Karpas-422 (cell line): ENCODE data around the gene RCAN3. TPM values are rescaled to one million over a fixed set of nuclear protein-coding genes. Genes with fewer than 3 reads are reported as not detected.
"Not testable (repeated sequence)": the region's sequence is repeated elsewhere in the genome, so short reads cannot be mapped to it uniquely, and the experiment has no call there.

ENCODE experiments used
- DNase-seq: peaks from one replicate; pipeline ENCODE4 v3.0.0-alpha.2; 2015
- H2AFZ ChIP-seq: fragments of 200-600 bp; sonication (generic); 2 replicates; pipeline ENCODE4 v1.6.1; 2014; ENCODE audit warnings: antibody characterized with exemption, low read length, mixed read lengths
- H3K27ac ChIP-seq: fragments of 200-600 bp; sonication (generic); 2 replicates; pipeline ENCODE4 v1.5.1; 2014; ENCODE audit warnings: mild to moderate bottlenecking, low read length, moderate library complexity
- H3K27me3 ChIP-seq: fragments of 200-600 bp; sonication (generic); 2 replicates; pipeline ENCODE4 v1.6.1; 2014; ENCODE audit warnings: low read length, mixed read lengths
- H3K36me3 ChIP-seq: fragments of 200-600 bp; sonication (generic); 2 replicates; pipeline ENCODE4 v1.6.1; 2014; ENCODE audit warnings: low read length, mixed read lengths; ENCODE audit not compliant: insufficient read depth
- H3K4me1 ChIP-seq: fragments of 200-600 bp; sonication (generic); 2 replicates; pipeline ENCODE4 v1.6.1; 2014; ENCODE audit warnings: mild to moderate bottlenecking, low read length, mixed read lengths
- H3K4me2 ChIP-seq: fragments of 200-600 bp; sonication (generic); 2 replicates; pipeline ENCODE4 v1.6.1; 2014; ENCODE audit warnings: low read length, low read depth, mild to moderate bottlenecking; ENCODE audit not compliant: poor library complexity, severe bottlenecking
- H3K4me3 ChIP-seq: fragments of 200-600 bp; sonication (generic); 2 replicates; pipeline ENCODE4 v1.5.1; 2014; ENCODE audit warnings: mild to moderate bottlenecking, antibody characterized with exemption, low read length, mixed read lengths
- H3K79me2 ChIP-seq: fragments of 200-600 bp; sonication (generic); 2 replicates; pipeline ENCODE4 v1.6.1; 2014; ENCODE audit warnings: mild to moderate bottlenecking, low read length, mixed read lengths
- H3K9ac ChIP-seq: fragments of 200-600 bp; sonication (generic); 2 replicates; pipeline ENCODE4 v1.6.0; 2014; ENCODE audit warnings: low read length
- H3K9me2 ChIP-seq: fragments of 200-600 bp; sonication (generic), shearing (Covaris generic); replicated peaks from 2 replicates; pipeline ENCODE4 v1.6.0; 2014; ENCODE audit warnings: mild to moderate bottlenecking, low read length, moderate library complexity; ENCODE audit not compliant: insufficient read depth
- H3K9me3 ChIP-seq: fragments of 300-700, 200-600 bp; sonication (generic); 2 replicates; pipeline ENCODE4 v1.6.1; 2014; ENCODE audit warnings: low read length, mixed read lengths
- H4K20me1 ChIP-seq: fragments of 200-600 bp; sonication (generic); 2 replicates; pipeline ENCODE4 v1.6.1; 2014; ENCODE audit warnings: mild to moderate bottlenecking, antibody characterized with exemption, low read length, low read depth; ENCODE audit not compliant: insufficient read depth
- total RNA-seq: library from RNA; depleted of rRNA; stranded (reverse); fragments of >200 nt; shearing (Covaris generic); gene quantifications from 2 replicates; pipeline ENCODE4 v1.2.3, GENCODE V29; 2014; ENCODE audit warnings: low replicate concordance; rRNA removed

Gene RCAN3
- total RNA-seq = 4.8 and 6.6 TPM in 2 replicates

- Histone ChIP-seq H3K79me2 (no peaks in the 10 kb centered on the region), H3K9me2 (no peaks in the 10 kb centered on the region), H3K4me3 (peak within 1 kb of the TSS; percentile 93), H3K36me3 (no peaks in the 10 kb centered on the region), H3K4me1 (peaks cover 17% of the 10 kb centered on the region), H3K9ac (peak within 1 kb of the TSS; percentile 87), H3K9me3 (no peaks in the 10 kb centered on the region), H3K4me2 (peak within 1 kb of the TSS; percentile 97), H3K27ac (no peak within 1 kb of the TSS), H4K20me1 (no peaks in the 10 kb centered on the region), H2AFZ (peak within 1 kb of the TSS; percentile 100), H3K27me3 (no peaks in the 10 kb centered on the region)
- DNase-seq = peak; percentile 94
Observed at GRCh38 chr1:24502709-24503058, at the start of gene RCAN3. RCAN3 (plus strand) TSS chr1:24502836; CDS start chr1:24514373, 11,537 bp downstream.

GRCh38 chr1:24452922-24453485 is 49.6 kb upstream of the RCAN3 start:
- H3K4me3 ChIP-seq = no peak overlapping the region
- H3K27ac ChIP-seq = no peak overlapping the region
- no peak for DNase-seq
- H3K9me3 ChIP-seq = no peaks in the 10 kb centered on the region
- no peak overlapping the region for H3K9ac ChIP-seq
- no peaks in the 10 kb centered on the region for H3K9me2 ChIP-seq
- no peaks in the 10 kb centered on the region for H3K4me1 ChIP-seq
- no peaks in the 10 kb centered on the region for H3K79me2 ChIP-seq
- H3K4me2 ChIP-seq = no peak overlapping the region
- no peaks in the 10 kb centered on the region for H3K27me3 ChIP-seq
- H3K36me3 ChIP-seq = peaks cover 9% of the 10 kb centered on the region; the same call in 1 of the 2 replicates
- H4K20me1 ChIP-seq = no peaks in the 10 kb centered on the region
- H2AFZ ChIP-seq = no peak overlapping the region

- H3K4me3 ChIP-seq = no peak overlapping the region
- no peaks in the 10 kb centered on the region for H3K4me1 ChIP-seq
- H3K27me3 ChIP-seq = no peaks in the 10 kb centered on the region
- H3K36me3 ChIP-seq = peaks cover 13% of the 10 kb centered on the region
- H3K27ac ChIP-seq = no peak overlapping the region
- DNase-seq = no peak
- H3K4me2 ChIP-seq = no peak overlapping the region
- no peaks in the 10 kb centered on the region for H3K9me2 ChIP-seq
- no peaks in the 10 kb centered on the region for H4K20me1 ChIP-seq
- H2AFZ ChIP-seq = no peak overlapping the region
- H3K9me3 ChIP-seq = no peaks in the 10 kb centered on the region
- no peaks in the 10 kb centered on the region for H3K79me2 ChIP-seq
- no peak overlapping the region for H3K9ac ChIP-seq
Observed at GRCh38 chr1:24454673-24455072, 48.0 kb upstream of the RCAN3 start.

GRCh38 chr1:24455272-24455671 is 47.4 kb upstream of the RCAN3 start:
- DNase-seq = no peak
- Histone ChIP-seq H3K9ac (no peak overlapping the region), H3K4me2 (no peak overlapping the region), H3K27ac (no peak overlapping the region), H3K4me3 (no peak overlapping the region), H3K9me3 (no peaks in the 10 kb centered on the region), H4K20me1 (no peaks in the 10 kb centered on the region), H3K9me2 (no peaks in the 10 kb centered on the region), H2AFZ (no peak overlapping the region), H3K4me1 (no peaks in the 10 kb centered on the region), H3K27me3 (no peaks in the 10 kb centered on the region), H3K79me2 (no peaks in the 10 kb centered on the region), H3K36me3 (peaks cover 19% of the 10 kb centered on the region)

GRCh38 chr1:24457866-24458265 is 44.8 kb upstream of the RCAN3 start:
- no peak for DNase-seq
- no peaks in the 10 kb centered on the region for H3K27me3 ChIP-seq

GRCh38 chr1:24459551-24460266 is 42.9 kb upstream of the RCAN3 start:
- Histone ChIP-seq H3K4me1 (no peaks in the 10 kb centered on the region), H3K36me3 (peaks cover 26% of the 10 kb centered on the region), H3K9me2 (no peaks in the 10 kb centered on the region), H3K4me2 (no peak overlapping the region), H3K79me2 (no peaks in the 10 kb centered on the region), H3K9me3 (no peaks in the 10 kb centered on the region), H4K20me1 (no peaks in the 10 kb centered on the region), H3K27me3 (no peaks in the 10 kb centered on the region), H3K4me3 (no peak overlapping the region), H3K27ac (no peak overlapping the region), H3K9ac (no peak overlapping the region), H2AFZ (no peak overlapping the region)
- no peak for DNase-seq

More at GRCh38 chr1:24457866-24458265, 44.8 kb upstream of the RCAN3 start:
- H3K9me2 ChIP-seq = no peaks in the 10 kb centered on the region
- H3K4me1 ChIP-seq = no peaks in the 10 kb centered on the region
- H3K4me2 ChIP-seq = no peak overlapping the region
- no peak overlapping the region for H3K4me3 ChIP-seq
- H3K9ac ChIP-seq = no peak overlapping the region
- peaks cover 26% of the 10 kb centered on the region for H3K36me3 ChIP-seq
- no peaks in the 10 kb centered on the region for H4K20me1 ChIP-seq
- no peak overlapping the region for H3K27ac ChIP-seq
- H2AFZ ChIP-seq = no peak overlapping the region
- no peaks in the 10 kb centered on the region for H3K9me3 ChIP-seq
- no peaks in the 10 kb centered on the region for H3K79me2 ChIP-seq

- not testable (repeated sequence) for H3K27me3 ChIP-seq, H3K9ac ChIP-seq, H3K9me2 ChIP-seq, H3K4me1 ChIP-seq, H3K79me2 ChIP-seq, H4K20me1 ChIP-seq, H3K4me2 ChIP-seq, DNase-seq, H3K9me3 ChIP-seq, H3K4me3 ChIP-seq, H3K27ac ChIP-seq, H2AFZ ChIP-seq
- peaks cover 28% of the 10 kb centered on the region for H3K36me3 ChIP-seq
Observed at GRCh38 chr1:24462128-24462527, 40.5 kb upstream of the RCAN3 start.

- Histone ChIP-seq H3K9ac (no peak overlapping the region), H3K27me3 (no peaks in the 10 kb centered on the region), H3K36me3 (peaks cover 23% of the 10 kb centered on the region), H3K4me3 (no peak overlapping the region), H3K79me2 (no peaks in the 10 kb centered on the region), H2AFZ (no peak overlapping the region), H3K9me2 (no peaks in the 10 kb centered on the region), H3K27ac (no peak overlapping the region), H3K4me2 (no peak overlapping the region), H3K9me3 (no peaks in the 10 kb centered on the region), H3K4me1 (no peaks in the 10 kb centered on the region), H4K20me1 (no peaks in the 10 kb centered on the region)
- no peak for DNase-seq
Observed at GRCh38 chr1:24463776-24464735, 38.6 kb upstream of the RCAN3 start.
